CD14-positive monocyte (primary cell): Measurements from ENCODE around the gene TIAM2. TPM values are rescaled to one million over a fixed set of nuclear protein-coding genes. Genes with fewer than 3 reads are reported as not detected.

ENCODE experiments used
- DNase-seq, 3 donors: peaks; one replicate each; pipeline ENCODE4 v3.0.0-alpha.2; 2011 to 2022
- H2AFZ ChIP-seq: 2 replicates; pipeline ENCODE4 v1.6.0; 2012; ENCODE audit warnings: mild to moderate bottlenecking, low read depth, low read length, inconsistent platforms; ENCODE audit not compliant: insufficient read depth, poor library complexity, severe bottlenecking
- H3K27ac ChIP-seq, 2 donors: 1 replicate in 1 of 2; 2 replicates in 1 of 2; pipeline ENCODE4 v1.5.1; 2012 to 2013; ENCODE audit warnings: low read length in 2 of 2, control low read depth in 1 of 2, inconsistent platforms in 1 of 2, low read depth in 1 of 2, mild to moderate bottlenecking in 1 of 2
- H3K27me3 ChIP-seq, 2 donors: one replicate each; pipeline versions ENCODE4 v1.6.0 to v1.6.1; 2011 to 2013; ENCODE audit warnings: low read length in 2 of 2; ENCODE audit not compliant: control insufficient read depth in 2 of 2, insufficient read depth in 2 of 2
- H3K36me3 ChIP-seq, 2 donors: replicated peaks in 1 of 2; 1 replicate in 1 of 2; 2 replicates in 1 of 2; pipeline versions ENCODE4 v1.5.1 to v1.6.1; 2012 to 2013; ENCODE audit warnings: low read length in 2 of 2, control low read depth in 1 of 2, inconsistent platforms in 1 of 2, mild to moderate bottlenecking in 1 of 2; ENCODE audit not compliant: insufficient read depth in 2 of 2, control insufficient read depth in 1 of 2
- H3K4me1 ChIP-seq, 2 donors: 1 replicate in 1 of 2; 2 replicates in 1 of 2; pipeline versions ENCODE4 v1.5.1 to v1.6.1; 2012 to 2013; ENCODE audit warnings: low read length in 2 of 2, control low read depth in 1 of 2, inconsistent platforms in 1 of 2, mild to moderate bottlenecking in 1 of 2, moderate library complexity in 1 of 2; ENCODE audit not compliant: insufficient read depth in 2 of 2, control insufficient read depth in 1 of 2
- H3K4me2 ChIP-seq: replicated peaks from 2 replicates; pipeline ENCODE3; 2012; ENCODE audit warnings: low read length, moderate library complexity, mild to moderate bottlenecking; ENCODE audit not compliant: poor library complexity, severe bottlenecking; ENCODE audit errors: extremely low read depth
- H3K4me3 ChIP-seq, 3 experiments: fragments of 200-600 bp in 1 of 3; sonication (generic) in 1 of 3; replicated peaks in 1 of 3; 1 replicate in 2 of 3; 2 replicates in 1 of 3; pipeline ENCODE4 v1.5.1; 2011 to 2013; ENCODE audit warnings: low read length in 3 of 3, mild to moderate bottlenecking in 3 of 3, control low read depth in 2 of 3, low read depth in 2 of 3, inconsistent platforms in 1 of 3, moderate library complexity in 1 of 3
- H3K79me2 ChIP-seq: 2 replicates; pipeline ENCODE4 v1.6.0; 2012; ENCODE audit warnings: mild to moderate bottlenecking, control low read depth, inconsistent platforms, low read length, moderate library complexity; ENCODE audit not compliant: insufficient read depth
- H3K9ac ChIP-seq: 2 replicates; pipeline ENCODE4 v1.6.0; 2017; ENCODE audit warnings: low read length, mild to moderate bottlenecking; ENCODE audit not compliant: insufficient read depth, poor library complexity, severe bottlenecking
- H3K9me3 ChIP-seq, 2 donors: replicated peaks in 1 of 2; 1 replicate in 1 of 2; 2 replicates in 1 of 2; pipeline versions ENCODE4 v1.5.1 to v1.6.1; 2012 to 2013; ENCODE audit warnings: low read length in 2 of 2, control low read depth in 1 of 2; ENCODE audit not compliant: control insufficient read depth in 1 of 2, insufficient read depth in 1 of 2
- H4K20me1 ChIP-seq: 2 replicates; pipeline ENCODE4 v1.6.0; 2012; ENCODE audit warnings: mild to moderate bottlenecking, low read length, control low read depth, moderate library complexity; ENCODE audit not compliant: insufficient read depth
- H3K27ac Mint-ChIP-seq, 7 donors: one replicate each; pipeline ENCODE4 v1.8.0; 2020; ENCODE audit warnings: mild to moderate bottlenecking in 7 of 7, mixed read lengths in 7 of 7, moderate library complexity in 6 of 7, inconsistent platforms in 2 of 7
- H3K27me3 Mint-ChIP-seq, 3 donors: one replicate each; pipeline ENCODE4 v1.8.0; 2021 to 2022; ENCODE audit warnings: low read depth in 3 of 3, mild to moderate bottlenecking in 3 of 3, mixed read lengths in 3 of 3, moderate library complexity in 3 of 3, inconsistent platforms in 1 of 3
- H3K36me3 Mint-ChIP-seq, 2 donors: one replicate each; pipeline ENCODE4 v1.8.0; 2020; ENCODE audit warnings: mixed read lengths in 2 of 2, inconsistent platforms in 1 of 2, mild to moderate bottlenecking in 1 of 2
- H3K4me1 Mint-ChIP-seq: one replicate; pipeline ENCODE4 v1.8.0; 2020; ENCODE audit warnings: mild to moderate bottlenecking, mixed read lengths
- H3K4me3 Mint-ChIP-seq, 2 donors: one replicate each; pipeline ENCODE4 v1.8.0; 2020; ENCODE audit warnings: mild to moderate bottlenecking in 2 of 2, mixed read lengths in 2 of 2, moderate library complexity in 1 of 2
- H3K9me3 Mint-ChIP-seq, 7 donors: one replicate each; pipeline ENCODE4 v1.8.0; 2020 to 2022; ENCODE audit warnings: mixed read lengths in 7 of 7, mild to moderate bottlenecking in 6 of 7, moderate library complexity in 6 of 7, inconsistent platforms in 2 of 7
- WGBS: methylation state at CpG from one replicate; pipeline ENCODE4 v1.1.5; 2013; ENCODE audit warnings: missing lambda C conversion rate; ENCODE audit not compliant: insufficient coverage; 5-methylcytosine and 5-hydroxymethylcytosine counted together
- intact Hi-C, 2 donors: fragments of 100-400 bp; cut with micrococcal nuclease; formaldehyde crosslinking; loops; one replicate each; pipeline versions ENCODE4 v1.15.0 to v1.15.1; 2023
- polyA plus RNA-seq, 3 donors: library from polyadenylated mRNA; depleted of rRNA in 1 of 3; unstranded in 2 of 3; stranded (reverse) in 1 of 3; fragments of 300-500 nt in 2 of 3; fragments of >200 nt in 1 of 3; fragmentation: Illumina TruSeq in 2 of 3; gene quantifications; 1 replicate in 2 of 3; 2 replicates in 1 of 3; pipeline ENCODE4 v1.2.3, GENCODE V29; 2012 to 2021
- TF ChIP-seq, protein P1 (sequence below): fragments of 200-600 bp; IDR thresholded peaks from one replicate; pipeline ENCODE4 v1.8.0; 2022; ENCODE audit warnings: antibody characterized with exemption, mild to moderate bottlenecking

The TIAM2 gene
- polyA plus RNA-seq, 3 donors = 0.25 to 4.2 (median 0.67) TPM

DNA sequence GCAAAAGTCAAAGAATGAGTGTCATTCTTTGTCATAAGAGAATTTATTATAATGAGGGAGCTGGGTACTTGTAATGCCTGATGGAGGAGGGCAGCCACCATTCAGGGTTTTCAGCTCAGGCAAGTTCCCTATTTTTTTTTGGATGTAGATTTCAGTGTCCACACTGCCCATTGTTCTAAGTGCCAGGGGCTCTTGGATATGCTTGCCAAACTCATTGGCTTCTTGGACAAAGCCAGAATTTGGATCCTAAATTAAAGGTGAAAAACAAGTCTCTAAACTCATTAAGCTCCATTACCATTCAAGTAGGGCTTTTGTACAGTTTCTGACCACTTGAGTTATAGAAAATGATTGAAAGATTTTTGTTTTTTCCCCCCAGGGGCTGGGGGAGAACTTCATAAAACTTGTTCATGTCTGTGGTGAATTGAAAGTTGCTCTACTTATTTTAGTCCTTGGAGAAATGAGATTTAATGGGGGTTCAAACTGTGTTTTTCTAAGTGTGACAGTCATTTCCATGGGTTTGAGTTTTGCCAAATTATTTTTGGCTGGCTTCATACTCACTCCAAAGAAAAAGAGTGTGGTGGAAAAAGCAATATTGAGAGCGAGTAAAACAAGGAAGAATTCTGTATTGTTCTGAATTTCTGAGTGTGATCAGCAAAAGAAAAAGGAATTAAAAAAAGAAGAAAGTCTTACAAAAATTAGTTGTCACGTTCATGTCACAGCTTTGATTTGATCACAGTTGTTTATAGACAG lies 46.0 kb downstream of the TIAM2 start:
- no peaks in the 10 kb centered on the region for H3K36me3 Mint-ChIP-seq
- no CpG with 5 or more reads among the region's 2 CpGs for WGBS
- peaks cover 0 to 2% (median 0%) of the 10 kb centered on the region in 7 donors for H3K9me3 Mint-ChIP-seq
- intact Hi-C loops = no loop called here
- Histone ChIP-seq H3K4me1 (no peaks in the 10 kb centered on the region), H3K79me2 (no peaks in the 10 kb centered on the region), H3K27ac (no peak overlapping the region), H2AFZ (no peak overlapping the region), H3K4me2 (no peak overlapping the region), H3K4me3 (no peak overlapping the region), H3K9ac (no peak overlapping the region), H3K36me3 (no peaks in the 10 kb centered on the region), H4K20me1 (no peaks in the 10 kb centered on the region), H3K9me3 (no peaks in the 10 kb centered on the region), H3K27me3 (no peaks in the 10 kb centered on the region)
- H3K4me1 Mint-ChIP-seq = no peaks in the 10 kb centered on the region
- no peak for DNase-seq
- no peak overlapping the region for H3K4me3 Mint-ChIP-seq
- H3K27me3 Mint-ChIP-seq = peaks cover 1 to 6% (median 3%) of the 10 kb centered on the region in 3 donors
- no peak overlapping the region for H3K27ac Mint-ChIP-seq
- TF ChIP-seq, protein P1, sequence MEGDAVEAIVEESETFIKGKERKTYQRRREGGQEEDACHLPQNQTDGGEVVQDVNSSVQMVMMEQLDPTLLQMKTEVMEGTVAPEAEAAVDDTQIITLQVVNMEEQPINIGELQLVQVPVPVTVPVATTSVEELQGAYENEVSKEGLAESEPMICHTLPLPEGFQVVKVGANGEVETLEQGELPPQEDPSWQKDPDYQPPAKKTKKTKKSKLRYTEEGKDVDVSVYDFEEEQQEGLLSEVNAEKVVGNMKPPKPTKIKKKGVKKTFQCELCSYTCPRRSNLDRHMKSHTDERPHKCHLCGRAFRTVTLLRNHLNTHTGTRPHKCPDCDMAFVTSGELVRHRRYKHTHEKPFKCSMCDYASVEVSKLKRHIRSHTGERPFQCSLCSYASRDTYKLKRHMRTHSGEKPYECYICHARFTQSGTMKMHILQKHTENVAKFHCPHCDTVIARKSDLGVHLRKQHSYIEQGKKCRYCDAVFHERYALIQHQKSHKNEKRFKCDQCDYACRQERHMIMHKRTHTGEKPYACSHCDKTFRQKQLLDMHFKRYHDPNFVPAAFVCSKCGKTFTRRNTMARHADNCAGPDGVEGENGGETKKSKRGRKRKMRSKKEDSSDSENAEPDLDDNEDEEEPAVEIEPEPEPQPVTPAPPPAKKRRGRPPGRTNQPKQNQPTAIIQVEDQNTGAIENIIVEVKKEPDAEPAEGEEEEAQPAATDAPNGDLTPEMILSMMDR = no peak

DNA sequence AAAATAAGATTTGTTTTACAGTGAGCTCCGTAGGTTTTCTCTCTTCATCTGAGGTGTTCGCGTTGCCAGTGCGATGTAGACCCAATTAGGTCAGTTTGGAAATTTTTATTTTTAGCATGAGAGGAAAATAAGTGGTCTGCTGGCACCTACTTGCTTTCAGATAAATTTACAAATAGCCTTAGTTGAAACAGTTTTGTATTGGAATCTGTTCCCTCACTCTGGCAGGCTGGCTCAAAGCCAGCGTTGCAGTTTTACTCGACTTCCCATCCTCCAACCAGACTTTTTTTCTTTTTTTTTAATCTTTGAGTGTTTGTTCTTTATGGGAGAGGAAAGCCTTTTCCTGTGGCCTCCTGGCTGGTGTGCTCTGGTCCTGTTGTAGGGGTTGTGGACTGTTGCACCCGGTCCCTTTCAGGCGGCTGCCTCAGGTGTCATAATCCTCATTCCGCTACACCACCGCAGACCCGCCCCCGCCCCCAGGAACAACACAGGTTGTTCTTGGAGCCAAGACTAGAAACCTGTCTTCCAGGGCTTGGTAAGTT lies 46.7 kb downstream of the TIAM2 start:
- Histone ChIP-seq H3K27me3 (no peaks in the 10 kb centered on the region), H3K4me3 (no peak overlapping the region), H3K27ac (no peak overlapping the region), H2AFZ (no peak overlapping the region), H3K79me2 (no peaks in the 10 kb centered on the region), H3K9ac (no peak overlapping the region), H4K20me1 (no peaks in the 10 kb centered on the region), H3K4me1 (no peaks in the 10 kb centered on the region), H3K9me3 (no peaks in the 10 kb centered on the region), H3K36me3 (no peaks in the 10 kb centered on the region), H3K4me2 (no peak overlapping the region)
- WGBS = 90% methylated on average over 4 of the region's 12 CpGs
- Mint-ChIP-seq H3K27ac (no peak overlapping the region), H3K9me3 (peaks cover 0 to 2% (median 0%) of the 10 kb centered on the region in 7 donors), H3K4me3 (no peak overlapping the region), H3K36me3 (no peaks in the 10 kb centered on the region), H3K4me1 (no peaks in the 10 kb centered on the region), H3K27me3 (peaks cover 1 to 7% (median 3%) of the 10 kb centered on the region in 3 donors)
- intact Hi-C loops = no loop called here
- no peak for DNase-seq
- TF ChIP-seq, protein P1 = no peak
